ENCODE results near the gene DNAJC24.

DNAJC24 gene

GRCh38 chr11:31355131-31355530 is 14.5 kb upstream of the DNAJC24 start:
- Histone ChIP-seq H3K36me3 (ENCODE audit: control insufficient read depth in 1 of 2, insufficient read depth in 2 of 2, low read length in 2 of 2) (no peaks in the 10 kb centered on the region), H3K27me3 (ENCODE audit: control insufficient read depth in 1 of 2, insufficient read depth in 2 of 2, low read length in 2 of 2) (no peaks in the 10 kb centered on the region), H3K4me1 (ENCODE audit: control insufficient read depth in 1 of 2, insufficient read depth in 2 of 2, low read length in 2 of 2) (no peaks in the 10 kb centered on the region), H3K27ac (ENCODE audit: low read depth, low read length) (no peak overlapping the region), H3K9ac (ENCODE audit: low read depth in 1 of 2, low read length in 2 of 2) (no peak overlapping the region), H3K9me3 (ENCODE audit: control insufficient read depth in 1 of 2, low read length in 2 of 2) (no peaks in the 10 kb centered on the region), H3K4me3 (ENCODE audit: low read depth in 1 of 2, low read length in 2 of 2) (no peak overlapping the region)

- no peaks in the 10 kb centered on the region for H3K9me3 ChIP-seq (ENCODE audit: control insufficient read depth in 1 of 2, low read length in 2 of 2)
- H3K27me3 ChIP-seq (ENCODE audit: control insufficient read depth in 1 of 2, insufficient read depth in 2 of 2, low read length in 2 of 2): no peaks in the 10 kb centered on the region
- H3K4me3 ChIP-seq (ENCODE audit: low read depth in 1 of 2, low read length in 2 of 2): no peak overlapping the region
- H3K4me1 ChIP-seq (ENCODE audit: control insufficient read depth in 1 of 2, insufficient read depth in 2 of 2, low read length in 2 of 2): no peaks in the 10 kb centered on the region
- H3K36me3 ChIP-seq (ENCODE audit: control insufficient read depth in 1 of 2, insufficient read depth in 2 of 2, low read length in 2 of 2): no peaks in the 10 kb centered on the region
- no peak overlapping the region for H3K27ac ChIP-seq (ENCODE audit: low read depth, low read length)
- no peak overlapping the region for H3K9ac ChIP-seq (ENCODE audit: low read depth in 1 of 2, low read length in 2 of 2)
Measured at GRCh38 chr11:31355817-31356216, 13.8 kb upstream of the DNAJC24 start.

GRCh38 chr11:31361743-31362142 is 7.9 kb upstream of the DNAJC24 start:
- Histone ChIP-seq H3K27ac (ENCODE audit: low read depth, low read length) (no peak overlapping the region), H3K4me1 (ENCODE audit: control insufficient read depth in 1 of 2, insufficient read depth in 2 of 2, low read length in 2 of 2) (no peaks in the 10 kb centered on the region), H3K4me3 (ENCODE audit: low read depth in 1 of 2, low read length in 2 of 2) (no peak overlapping the region), H3K36me3 (ENCODE audit: control insufficient read depth in 1 of 2, insufficient read depth in 2 of 2, low read length in 2 of 2) (no peaks in the 10 kb centered on the region), H3K9me3 (ENCODE audit: control insufficient read depth in 1 of 2, low read length in 2 of 2) (no peaks in the 10 kb centered on the region), H3K9ac (ENCODE audit: low read depth in 1 of 2, low read length in 2 of 2) (no peak overlapping the region), H3K27me3 (ENCODE audit: control insufficient read depth in 1 of 2, insufficient read depth in 2 of 2, low read length in 2 of 2) (no peaks in the 10 kb centered on the region)

GRCh38 chr11:31366795-31367194 is 2.9 kb upstream of the DNAJC24 start:
- no peaks in the 10 kb centered on the region for H3K9me3 ChIP-seq (ENCODE audit: control insufficient read depth in 1 of 2, low read length in 2 of 2)
- no peaks in the 10 kb centered on the region for H3K36me3 ChIP-seq (ENCODE audit: control insufficient read depth in 1 of 2, insufficient read depth in 2 of 2, low read length in 2 of 2)
- H3K9ac ChIP-seq (ENCODE audit: low read depth in 1 of 2, low read length in 2 of 2): no peak overlapping the region
- H3K4me1 ChIP-seq (ENCODE audit: control insufficient read depth in 1 of 2, insufficient read depth in 2 of 2, low read length in 2 of 2): peaks cover 6 to 11% of the 10 kb centered on the region in 2 donors
- H3K4me3 ChIP-seq (ENCODE audit: low read depth in 1 of 2, low read length in 2 of 2): no peak overlapping the region
- H3K27me3 ChIP-seq (ENCODE audit: control insufficient read depth in 1 of 2, insufficient read depth in 2 of 2, low read length in 2 of 2): no peaks in the 10 kb centered on the region
- H3K27ac ChIP-seq (ENCODE audit: low read depth, low read length): no peak overlapping the region

GRCh38 chr11:31375879-31376278 is 6.2 kb downstream of the DNAJC24 start:
- Histone ChIP-seq H3K27me3 (ENCODE audit: control insufficient read depth in 1 of 2, insufficient read depth in 2 of 2, low read length in 2 of 2) (no peaks in the 10 kb centered on the region), H3K9me3 (ENCODE audit: control insufficient read depth in 1 of 2, low read length in 2 of 2) (no peaks in the 10 kb centered on the region), H3K27ac (ENCODE audit: low read depth, low read length) (no peak overlapping the region), H3K9ac (ENCODE audit: low read depth in 1 of 2, low read length in 2 of 2) (no peak overlapping the region), H3K36me3 (ENCODE audit: control insufficient read depth in 1 of 2, insufficient read depth in 2 of 2, low read length in 2 of 2) (no peaks in the 10 kb centered on the region), H3K4me3 (ENCODE audit: low read depth in 1 of 2, low read length in 2 of 2) (no peak overlapping the region), H3K4me1 (ENCODE audit: control insufficient read depth in 1 of 2, insufficient read depth in 2 of 2, low read length in 2 of 2) (peaks cover 0 to under 1% of the 10 kb centered on the region in 2 donors)

- no peaks in the 10 kb centered on the region for H3K9me3 ChIP-seq (ENCODE audit: control insufficient read depth in 1 of 2, low read length in 2 of 2)
- H3K4me1 ChIP-seq (ENCODE audit: control insufficient read depth in 1 of 2, insufficient read depth in 2 of 2, low read length in 2 of 2): no peaks in the 10 kb centered on the region
- no peak overlapping the region for H3K4me3 ChIP-seq (ENCODE audit: low read depth in 1 of 2, low read length in 2 of 2)
- H3K36me3 ChIP-seq (ENCODE audit: control insufficient read depth in 1 of 2, insufficient read depth in 2 of 2, low read length in 2 of 2): no peaks in the 10 kb centered on the region
- H3K27me3 ChIP-seq (ENCODE audit: control insufficient read depth in 1 of 2, insufficient read depth in 2 of 2, low read length in 2 of 2): no peaks in the 10 kb centered on the region
- H3K27ac ChIP-seq (ENCODE audit: low read depth, low read length): no peak overlapping the region
- no peak overlapping the region for H3K9ac ChIP-seq (ENCODE audit: low read depth in 1 of 2, low read length in 2 of 2)
Measured at GRCh38 chr11:31383116-31383515, 13.5 kb downstream of the DNAJC24 start.

- H3K4me3 ChIP-seq (ENCODE audit: low read depth in 1 of 2, low read length in 2 of 2): no peak overlapping the region
Measured at GRCh38 chr11:31387379-31387778, 17.7 kb downstream of the DNAJC24 start.

GRCh38 chr11:31397239-31397834 is 27.7 kb downstream of the DNAJC24 start:
- Histone ChIP-seq H3K36me3 (ENCODE audit: control insufficient read depth in 1 of 2, insufficient read depth in 2 of 2, low read length in 2 of 2) (peaks cover 2 to 5% of the 10 kb centered on the region in 2 donors), H3K9me3 (ENCODE audit: control insufficient read depth in 1 of 2, low read length in 2 of 2) (peaks cover 3 to 5% of the 10 kb centered on the region in 2 donors), H3K27ac (ENCODE audit: low read depth, low read length) (no peak overlapping the region), H3K4me1 (ENCODE audit: control insufficient read depth in 1 of 2, insufficient read depth in 2 of 2, low read length in 2 of 2) (no peaks in the 10 kb centered on the region), H3K27me3 (ENCODE audit: control insufficient read depth in 1 of 2, insufficient read depth in 2 of 2, low read length in 2 of 2) (no peaks in the 10 kb centered on the region), H3K9ac (ENCODE audit: low read depth in 1 of 2, low read length in 2 of 2) (no peak overlapping the region), H3K4me3 (ENCODE audit: low read depth in 1 of 2, low read length in 2 of 2) (no peak overlapping the region)

More at GRCh38 chr11:31387379-31387778, 17.7 kb downstream of the DNAJC24 start:
- no peak overlapping the region for H3K27ac ChIP-seq (ENCODE audit: low read depth, low read length)
- no peak overlapping the region for H3K9ac ChIP-seq (ENCODE audit: low read depth in 1 of 2, low read length in 2 of 2)
- no peaks in the 10 kb centered on the region for H3K36me3 ChIP-seq (ENCODE audit: control insufficient read depth in 1 of 2, insufficient read depth in 2 of 2, low read length in 2 of 2)
- H3K4me1 ChIP-seq (ENCODE audit: control insufficient read depth in 1 of 2, insufficient read depth in 2 of 2, low read length in 2 of 2): no peaks in the 10 kb centered on the region
- H3K27me3 ChIP-seq (ENCODE audit: control insufficient read depth in 1 of 2, insufficient read depth in 2 of 2, low read length in 2 of 2): no peaks in the 10 kb centered on the region
- H3K9me3 ChIP-seq (ENCODE audit: control insufficient read depth in 1 of 2, low read length in 2 of 2): no peaks in the 10 kb centered on the region

GRCh38 chr11:31404614-31405013 is 35.0 kb downstream of the DNAJC24 start:
- Histone ChIP-seq H3K9me3 (ENCODE audit: control insufficient read depth in 1 of 2, low read length in 2 of 2) (no peaks in the 10 kb centered on the region), H3K27me3 (ENCODE audit: control insufficient read depth in 1 of 2, insufficient read depth in 2 of 2, low read length in 2 of 2) (no peaks in the 10 kb centered on the region), H3K4me3 (ENCODE audit: low read depth in 1 of 2, low read length in 2 of 2) (no peak overlapping the region), H3K4me1 (ENCODE audit: control insufficient read depth in 1 of 2, insufficient read depth in 2 of 2, low read length in 2 of 2) (no peaks in the 10 kb centered on the region), H3K27ac (ENCODE audit: low read depth, low read length) (no peak overlapping the region), H3K36me3 (ENCODE audit: control insufficient read depth in 1 of 2, insufficient read depth in 2 of 2, low read length in 2 of 2) (no peaks in the 10 kb centered on the region), H3K9ac (ENCODE audit: low read depth in 1 of 2, low read length in 2 of 2) (no peak overlapping the region)

- peaks cover 0 to 2% of the 10 kb centered on the region in 2 donors for H3K9me3 ChIP-seq (ENCODE audit: control insufficient read depth in 1 of 2, low read length in 2 of 2)
- H3K27ac ChIP-seq (ENCODE audit: low read depth, low read length): no peak overlapping the region
- H3K4me3 ChIP-seq (ENCODE audit: low read depth in 1 of 2, low read length in 2 of 2): no peak overlapping the region
- no peaks in the 10 kb centered on the region for H3K4me1 ChIP-seq (ENCODE audit: control insufficient read depth in 1 of 2, insufficient read depth in 2 of 2, low read length in 2 of 2)
- no peaks in the 10 kb centered on the region for H3K36me3 ChIP-seq (ENCODE audit: control insufficient read depth in 1 of 2, insufficient read depth in 2 of 2, low read length in 2 of 2)
- no peak overlapping the region for H3K9ac ChIP-seq (ENCODE audit: low read depth in 1 of 2, low read length in 2 of 2)
- H3K27me3 ChIP-seq (ENCODE audit: control insufficient read depth in 1 of 2, insufficient read depth in 2 of 2, low read length in 2 of 2): no peaks in the 10 kb centered on the region
Measured at GRCh38 chr11:31408201-31408600, 38.5 kb downstream of the DNAJC24 start.

GRCh38 chr11:31412946-31413345 is 43.3 kb downstream of the DNAJC24 start:
- Histone ChIP-seq H3K36me3 (ENCODE audit: control insufficient read depth in 1 of 2, insufficient read depth in 2 of 2, low read length in 2 of 2) (no peaks in the 10 kb centered on the region), H3K9ac (ENCODE audit: low read depth in 1 of 2, low read length in 2 of 2) (no peak overlapping the region), H3K9me3 (ENCODE audit: control insufficient read depth in 1 of 2, low read length in 2 of 2) (peaks cover 0 to 2% of the 10 kb centered on the region in 2 donors), H3K4me1 (ENCODE audit: control insufficient read depth in 1 of 2, insufficient read depth in 2 of 2, low read length in 2 of 2) (no peaks in the 10 kb centered on the region), H3K4me3 (ENCODE audit: low read depth in 1 of 2, low read length in 2 of 2) (no peak overlapping the region), H3K27ac (ENCODE audit: low read depth, low read length) (no peak overlapping the region), H3K27me3 (ENCODE audit: control insufficient read depth in 1 of 2, insufficient read depth in 2 of 2, low read length in 2 of 2) (no peaks in the 10 kb centered on the region)

All from duodenal mucosa (tissue), 2 donors.